Measurements from ENCODE around the gene ASIC2. TPM values are rescaled to one million over a fixed set of nuclear protein-coding genes. Genes with fewer than 3 reads are reported as not detected.
"Not testable (repeated sequence)": the region's sequence is repeated elsewhere in the genome, so short reads cannot be mapped to it uniquely, and the experiment has no call there.

Gene ASIC2
- total RNA-seq, 1 experiment from 2014 or later: 0.11 TPM

GRCh38 chr17:32971171-32971570, 321.9 kb downstream of the ASIC2 start:
- H3K27me3 ChIP-seq (ENCODE audit: low read length): no peaks in the 10 kb centered on the region
- TF ChIP-seq EZH2 (IDR thresholded peaks at IDR 0.05; ENCODE audit: low read length, unreplicated experiment) (no peak), EZH2phosphoT487 (IDR thresholded peaks at IDR 0.05; ENCODE audit: borderline replicate concordance, low read length) (no peak), CTCF (conservative IDR thresholded peaks at IDR 0.05; ENCODE audit: low read depth, low read length) (no peak)
- H3K36me3 ChIP-seq (ENCODE audit: low read depth, low read length): no peaks in the 10 kb centered on the region
- no peaks in the 10 kb centered on the region for H4K20me1 ChIP-seq (ENCODE audit: low read length)
- no peaks in the 10 kb centered on the region for H3K79me2 ChIP-seq (ENCODE audit: low read length)
- POLR2A ChIA-PET (ENCODE audit: unreplicated experiment): no interaction called here
- no peak overlapping the region for H3K9ac ChIP-seq (ENCODE audit: low read length)
- no peaks in the 10 kb centered on the region for H3F3A ChIP-seq (ENCODE audit: low read length, unreplicated experiment)
- CTCF ChIA-PET: no interaction called here
- peak; percentile 65 for DNase-seq
- H3K27ac ChIP-seq (ENCODE audit: low read length): no peak overlapping the region
- H3K9me2 ChIP-seq (replicated peaks; ENCODE audit: low read length): no peaks in the 10 kb centered on the region
- no peak overlapping the region for H3K4me2 ChIP-seq (ENCODE audit: low read length)
- H3K9me3 ChIP-seq (ENCODE audit: low read length): no peaks in the 10 kb centered on the region
- peaks cover 7% of the 10 kb centered on the region; the same call in 1 of the 2 replicates for H3K4me1 ChIP-seq (ENCODE audit: insufficient read depth, low read length)
- no peak overlapping the region for H2AFZ ChIP-seq (ENCODE audit: low read length)
- intact Hi-C loops (cut with micrococcal nuclease): no loop called here
- no TSS peak for BruUV-seq (replicated peaks)
- ATAC-seq: no peak
- no peak overlapping the region for H3K4me3 ChIP-seq (ENCODE audit: low read length)

GRCh38 chr17:32970281-32970680, 322.8 kb downstream of the ASIC2 start:
- CTCF ChIA-PET: no interaction called here
- no peak for ATAC-seq

GRCh38 chr17:32969231-32969630, 323.9 kb downstream of the ASIC2 start:
- H3K27me3 ChIP-seq (ENCODE audit: low read length); ATAC-seq; H3K9me3 ChIP-seq (ENCODE audit: low read length); H3K4me1 ChIP-seq (ENCODE audit: insufficient read depth, low read length); H3K4me2 ChIP-seq (ENCODE audit: low read length); H3K9ac ChIP-seq (ENCODE audit: low read length); H3K4me3 ChIP-seq (ENCODE audit: low read length); POLR2A ChIA-PET (ENCODE audit: unreplicated experiment); H3K9me2 ChIP-seq (replicated peaks; ENCODE audit: low read length); intact Hi-C loops (cut with micrococcal nuclease); H3F3A ChIP-seq (ENCODE audit: low read length, unreplicated experiment); H2AFZ ChIP-seq (ENCODE audit: low read length); H3K27ac ChIP-seq (ENCODE audit: low read length); H3K36me3 ChIP-seq (ENCODE audit: low read depth, low read length); H4K20me1 ChIP-seq (ENCODE audit: low read length); H3K79me2 ChIP-seq (ENCODE audit: low read length); CTCF ChIA-PET; BruUV-seq (replicated peaks): not testable (repeated sequence)
- peak; percentile 26 for DNase-seq

More at GRCh38 chr17:32970281-32970680, 322.8 kb downstream of the ASIC2 start:
- Histone ChIP-seq H3K27ac (ENCODE audit: low read length) (no peak overlapping the region), H3K27me3 (ENCODE audit: low read length) (no peaks in the 10 kb centered on the region), H3F3A (ENCODE audit: low read length, unreplicated experiment) (no peaks in the 10 kb centered on the region), H3K9me2 (replicated peaks; ENCODE audit: low read length) (no peaks in the 10 kb centered on the region), H3K4me1 (ENCODE audit: insufficient read depth, low read length) (peaks cover 7% of the 10 kb centered on the region; the same call in 1 of the 2 replicates), H4K20me1 (ENCODE audit: low read length) (no peaks in the 10 kb centered on the region), H3K4me2 (ENCODE audit: low read length) (no peak overlapping the region), H3K4me3 (ENCODE audit: low read length) (no peak overlapping the region), H3K9me3 (ENCODE audit: low read length) (no peaks in the 10 kb centered on the region), H3K79me2 (ENCODE audit: low read length) (no peaks in the 10 kb centered on the region), H2AFZ (ENCODE audit: low read length) (no peak overlapping the region), H3K9ac (ENCODE audit: low read length) (no peak overlapping the region), H3K36me3 (ENCODE audit: low read depth, low read length) (no peaks in the 10 kb centered on the region)
- no TSS peak for BruUV-seq (replicated peaks)
- intact Hi-C loops (cut with micrococcal nuclease): no loop called here
- POLR2A ChIA-PET (ENCODE audit: unreplicated experiment): no interaction called here
- TF ChIP-seq EZH2phosphoT487 (IDR thresholded peaks at IDR 0.05; ENCODE audit: borderline replicate concordance, low read length): no peak
- TF ChIP-seq EZH2 (IDR thresholded peaks at IDR 0.05; ENCODE audit: low read length, unreplicated experiment): no peak
- TF ChIP-seq CTCF (conservative IDR thresholded peaks at IDR 0.05; ENCODE audit: low read depth, low read length): no peak
- peak; percentile 38 for DNase-seq
